NCI-H2171 (cell line): ENCODE measurements around the gene NBAS.
"Not testable (repeated sequence)": the region's sequence is repeated elsewhere in the genome, so short reads cannot be mapped to it uniquely, and the experiment has no call there.

Source experiments
- DNase-seq: peaks from one replicate; lab custom pipeline; 2025; lab: John Stamatoyannopoulos, UW

The NBAS gene

GRCh38 chr2:15412309-15412708 is 148.8 kb downstream of the NBAS start:
- DNase-seq: no peak

GRCh38 chr2:15410884-15411283 is 150.2 kb downstream of the NBAS start:
- DNase-seq: no peak

- DNase-seq: no peak
These were observed 152.4 kb downstream of the NBAS start for GRCh38 chr2:15408759-15409158.

GRCh38 chr2:15407666-15408065 is 153.5 kb downstream of the NBAS start:
- no peak for DNase-seq

GRCh38 chr2:15404511-15404910 is 156.6 kb downstream of the NBAS start:
- not testable (repeated sequence) for DNase-seq

GRCh38 chr2:15400240-15400826 is 160.8 kb downstream of the NBAS start:
- DNase-seq: no peak

- no peak for DNase-seq
These were observed 161.9 kb downstream of the NBAS start for GRCh38 chr2:15399241-15399640.

GRCh38 chr2:15391751-15392150 is 169.4 kb downstream of the NBAS start:
- no peak for DNase-seq

GRCh38 chr2:15389895-15390294 is 171.2 kb downstream of the NBAS start:
- no peak for DNase-seq

- DNase-seq: no peak
These were observed 171.8 kb downstream of the NBAS start for GRCh38 chr2:15389326-15389700.

- no peak for DNase-seq
These were observed 172.5 kb downstream of the NBAS start for GRCh38 chr2:15388406-15389325.

GRCh38 chr2:15385184-15385583 is 175.9 kb downstream of the NBAS start:
- DNase-seq: peak; percentile 49

GRCh38 chr2:15383695-15384350 is 177.3 kb downstream of the NBAS start:
- DNase-seq: no peak

- DNase-seq: no peak
These were observed 182.8 kb downstream of the NBAS start for GRCh38 chr2:15378148-15378908.

GRCh38 chr2:15377202-15377601 is 183.9 kb downstream of the NBAS start:
- no peak for DNase-seq

GRCh38 chr2:15372019-15372418 is 189.1 kb downstream of the NBAS start:
- DNase-seq: no peak

GRCh38 chr2:15369129-15369528 is 192.0 kb downstream of the NBAS start:
- no peak for DNase-seq

GRCh38 chr2:15367715-15368114 is 193.4 kb downstream of the NBAS start:
- DNase-seq: no peak

- no peak for DNase-seq
These were observed 193.9 kb downstream of the NBAS start for GRCh38 chr2:15367205-15367604.

- DNase-seq: no peak
These were observed 195.7 kb downstream of the NBAS start for GRCh38 chr2:15365411-15365810.

- no peak for DNase-seq
These were observed 196.6 kb downstream of the NBAS start for GRCh38 chr2:15364561-15364960.

- DNase-seq: no peak
These were observed 197.4 kb downstream of the NBAS start for GRCh38 chr2:15363734-15364133.
